Metanephros (tissue), 1 donor: ENCODE measurements around the gene THUMPD2. TPM values are rescaled to one million over a fixed set of nuclear protein-coding genes. Genes with fewer than 3 reads are reported as not detected.

Experiments
- total RNA-seq: library from RNA; depleted of rRNA; stranded (reverse); fragments of >200 nt; gene quantifications from one replicate; pipeline ENCODE4 v1.2.3, GENCODE V29; 2014

The THUMPD2 gene, protein sequence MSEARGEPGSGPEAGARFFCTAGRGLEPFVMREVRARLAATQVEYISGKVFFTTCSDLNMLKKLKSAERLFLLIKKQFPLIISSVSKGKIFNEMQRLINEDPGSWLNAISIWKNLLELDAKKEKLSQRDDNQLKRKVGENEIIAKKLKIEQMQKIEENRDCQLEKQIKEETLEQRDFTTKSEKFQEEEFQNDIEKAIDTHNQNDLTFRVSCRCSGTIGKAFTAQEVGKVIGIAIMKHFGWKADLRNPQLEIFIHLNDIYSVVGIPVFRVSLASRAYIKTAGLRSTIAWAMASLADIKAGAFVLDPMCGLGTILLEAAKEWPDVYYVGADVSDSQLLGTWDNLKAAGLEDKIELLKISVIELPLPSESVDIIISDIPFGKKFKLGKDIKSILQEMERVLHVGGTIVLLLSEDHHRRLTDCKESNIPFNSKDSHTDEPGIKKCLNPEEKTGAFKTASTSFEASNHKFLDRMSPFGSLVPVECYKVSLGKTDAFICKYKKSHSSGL
- total RNA-seq, result 15.1 TPM

GRCh38 chr2:39778775-39779340, at the start of gene THUMPD2:
TSS of gene THUMPD2 (minus strand) at chr2:39779258. CDS start at chr2:39779239, 19 bp downstream.

Other genes starting within 250 kb of the THUMPD2 start
- gene TMEM178A, start 113.3 kb downstream of the THUMPD2 start, total RNA-seq, result 40.5 TPM